WTC11 (cell line): ENCODE measurements around the gene PGAP6.

ENCODE experiments used
- CTCF ChIP-seq: fragments of 200-600 bp; IDR thresholded peaks from 2 replicates; pipeline ENCODE4 v1.8.0; 2022; ENCODE audit warnings: antibody characterized with exemption
- PRRX2 ChIP-seq: fragments of 250-450 bp; sonication (Bioruptor Pico); IDR thresholded peaks from 2 replicates; pipeline ENCODE4 v1.8.0; 2021; ENCODE audit warnings: mild to moderate bottlenecking
- TCF7 ChIP-seq: sonication (generic); formaldehyde crosslinking; IDR thresholded peaks from 2 replicates; pipeline ENCODE4 v1.8.0; 2022; ENCODE audit warnings: mild to moderate bottlenecking, low read depth, missing genetic modification reagents, moderate library complexity
- TP53 ChIP-seq: sonication (generic); formaldehyde crosslinking; IDR thresholded peaks from 2 replicates; pipeline ENCODE4 v1.8.1; 2023; ENCODE audit warnings: mild to moderate bottlenecking, missing genetic modification reagents

- no peak for TF ChIP-seq PRRX2 (CRISPR knock-in tag)
- no peak for TF ChIP-seq TCF7 (CRISPR knock-in tag)
- no peak for TF ChIP-seq TP53 (CRISPR knock-in tag)
- no peak for TF ChIP-seq CTCF
Observed at GRCh38 chr16:359067-359763, 22.6 kb downstream of the PGAP6 start.
